PC-3 (cell line): ENCODE results near the gene SPRTN.

Experiments used
- EZH2 ChIP-seq: fragments of 300-600 bp; sonication (generic); IDR thresholded peaks from one replicate; pipeline ENCODE4 v1.6.1; 2017; ENCODE audit warnings: antibody characterized with exemption, mild to moderate bottlenecking, low read length; ENCODE audit not compliant: unreplicated experiment
- TF ChIP-seq, protein P1 (sequence below): fragments of 300-600 bp; sonication (generic); conservative IDR thresholded peaks from 2 replicates; pipeline ENCODE4 v1.5.1; 2017; ENCODE audit warnings: antibody characterized with exemption, low read depth, mild to moderate bottlenecking, low read length

DNA sequence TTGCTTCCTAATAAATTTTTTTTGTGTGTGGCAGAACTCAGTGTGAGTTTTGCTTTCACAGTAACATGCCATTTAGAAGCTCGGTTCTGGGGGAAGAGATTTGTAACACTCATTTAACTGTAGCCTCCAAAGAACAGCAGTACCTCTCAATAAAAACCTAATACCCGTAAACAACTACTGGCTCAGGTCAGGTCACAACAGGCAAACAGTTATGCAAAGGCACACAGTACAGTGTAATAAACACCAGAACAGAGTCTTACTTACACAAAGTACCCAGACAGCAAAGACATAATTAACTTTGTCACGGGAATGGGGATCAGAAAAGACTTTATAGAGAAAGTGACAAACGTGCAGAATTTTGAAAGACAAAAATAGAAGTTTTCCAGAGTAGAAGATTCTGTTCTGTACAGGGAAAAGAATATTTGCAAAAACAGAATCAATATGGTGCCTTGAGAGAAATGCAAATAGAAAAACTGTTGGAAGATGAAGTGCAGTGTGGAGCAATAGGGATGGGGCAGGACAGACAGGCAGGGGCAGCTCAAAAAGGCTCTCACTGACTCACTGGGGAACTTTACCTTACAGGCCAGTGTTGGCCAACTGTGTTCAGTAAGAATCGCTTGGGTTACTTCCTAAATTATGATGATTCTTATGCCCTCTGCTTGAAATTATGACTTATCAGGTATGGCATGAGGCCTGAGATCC is 45.2 kb downstream of the SPRTN start:
- TF ChIP-seq, protein P1, sequence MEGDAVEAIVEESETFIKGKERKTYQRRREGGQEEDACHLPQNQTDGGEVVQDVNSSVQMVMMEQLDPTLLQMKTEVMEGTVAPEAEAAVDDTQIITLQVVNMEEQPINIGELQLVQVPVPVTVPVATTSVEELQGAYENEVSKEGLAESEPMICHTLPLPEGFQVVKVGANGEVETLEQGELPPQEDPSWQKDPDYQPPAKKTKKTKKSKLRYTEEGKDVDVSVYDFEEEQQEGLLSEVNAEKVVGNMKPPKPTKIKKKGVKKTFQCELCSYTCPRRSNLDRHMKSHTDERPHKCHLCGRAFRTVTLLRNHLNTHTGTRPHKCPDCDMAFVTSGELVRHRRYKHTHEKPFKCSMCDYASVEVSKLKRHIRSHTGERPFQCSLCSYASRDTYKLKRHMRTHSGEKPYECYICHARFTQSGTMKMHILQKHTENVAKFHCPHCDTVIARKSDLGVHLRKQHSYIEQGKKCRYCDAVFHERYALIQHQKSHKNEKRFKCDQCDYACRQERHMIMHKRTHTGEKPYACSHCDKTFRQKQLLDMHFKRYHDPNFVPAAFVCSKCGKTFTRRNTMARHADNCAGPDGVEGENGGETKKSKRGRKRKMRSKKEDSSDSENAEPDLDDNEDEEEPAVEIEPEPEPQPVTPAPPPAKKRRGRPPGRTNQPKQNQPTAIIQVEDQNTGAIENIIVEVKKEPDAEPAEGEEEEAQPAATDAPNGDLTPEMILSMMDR = no peak
- TF ChIP-seq EZH2 = no peak
